GM13977 (cell line): Measurements from ENCODE around the gene PATL2.
"Not testable (repeated sequence)": the region's sequence is repeated elsewhere in the genome, so short reads cannot be mapped to it uniquely, and the experiment has no call there.

ENCODE experiments used
- DNase-seq: peaks from one replicate; pipeline ENCODE4 v3.0.0; 2012; ENCODE audit warnings: low spot score
- in situ Hi-C: fragments of 300-500 bp; cut with MboI; formaldehyde crosslinking; loops from one replicate; pipeline ENCODE4 v1.12.0; 2022; ENCODE audit warnings: low sequenced_read_pairs, low pct_unique_long_range_greater_than_20kb, mixed read lengths, inconsistent platforms; ENCODE audit not compliant: unreplicated experiment
- TF ChIP-seq, protein P1 (sequence below): IDR thresholded peaks from 2 replicates; pipeline ENCODE4 v1.5.1; 2012; ENCODE audit warnings: mild to moderate bottlenecking, control low read depth; ENCODE audit not compliant: insufficient read depth; ENCODE audit errors: extremely low read depth, missing control alignments

Gene PATL2

DNA sequence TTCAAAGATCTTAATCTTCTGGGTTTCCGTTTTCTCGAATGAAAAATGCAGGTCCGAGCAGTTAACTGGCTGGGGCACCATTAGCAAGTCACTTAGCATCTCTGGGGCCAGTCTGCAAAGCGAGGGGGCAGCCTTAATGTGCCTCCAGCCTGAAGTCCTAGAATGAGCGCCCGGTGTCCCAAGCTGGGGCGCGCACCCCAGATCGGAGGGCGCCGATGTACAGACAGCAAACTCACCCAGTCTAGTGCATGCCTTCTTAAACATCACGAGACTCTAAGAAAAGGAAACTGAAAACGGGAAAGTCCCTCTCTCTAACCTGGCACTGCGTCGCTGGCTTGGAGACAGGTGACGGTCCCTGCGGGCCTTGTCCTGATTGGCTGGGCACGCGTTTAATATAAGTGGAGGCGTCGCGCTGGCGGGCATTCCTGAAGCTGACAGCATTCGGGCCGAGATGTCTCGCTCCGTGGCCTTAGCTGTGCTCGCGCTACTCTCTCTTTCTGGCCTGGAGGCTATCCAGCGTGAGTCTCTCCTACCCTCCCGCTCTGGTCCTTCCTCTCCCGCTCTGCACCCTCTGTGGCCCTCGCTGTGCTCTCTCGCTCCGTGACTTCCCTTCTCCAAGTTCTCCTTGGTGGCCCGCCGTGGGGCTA lies at the start of gene PATL2, which contains the start of gene B2M:
Gene PATL2, minus strand, starts transcription at position 228 of the 647 bp plus-strand sequence. CDS start 34,833 bp downstream, outside the sequence.
Gene B2M, plus strand, starts transcription at position 422 of the 647 bp plus-strand sequence. Its CDS starts 30 bp downstream, at position 452.
- peak; percentile 90 for DNase-seq
- TF ChIP-seq, protein P1, sequence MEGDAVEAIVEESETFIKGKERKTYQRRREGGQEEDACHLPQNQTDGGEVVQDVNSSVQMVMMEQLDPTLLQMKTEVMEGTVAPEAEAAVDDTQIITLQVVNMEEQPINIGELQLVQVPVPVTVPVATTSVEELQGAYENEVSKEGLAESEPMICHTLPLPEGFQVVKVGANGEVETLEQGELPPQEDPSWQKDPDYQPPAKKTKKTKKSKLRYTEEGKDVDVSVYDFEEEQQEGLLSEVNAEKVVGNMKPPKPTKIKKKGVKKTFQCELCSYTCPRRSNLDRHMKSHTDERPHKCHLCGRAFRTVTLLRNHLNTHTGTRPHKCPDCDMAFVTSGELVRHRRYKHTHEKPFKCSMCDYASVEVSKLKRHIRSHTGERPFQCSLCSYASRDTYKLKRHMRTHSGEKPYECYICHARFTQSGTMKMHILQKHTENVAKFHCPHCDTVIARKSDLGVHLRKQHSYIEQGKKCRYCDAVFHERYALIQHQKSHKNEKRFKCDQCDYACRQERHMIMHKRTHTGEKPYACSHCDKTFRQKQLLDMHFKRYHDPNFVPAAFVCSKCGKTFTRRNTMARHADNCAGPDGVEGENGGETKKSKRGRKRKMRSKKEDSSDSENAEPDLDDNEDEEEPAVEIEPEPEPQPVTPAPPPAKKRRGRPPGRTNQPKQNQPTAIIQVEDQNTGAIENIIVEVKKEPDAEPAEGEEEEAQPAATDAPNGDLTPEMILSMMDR = no peak
- in situ Hi-C loops = loop anchor here (5.0 kb wide), 1 partner anchor 44 kb away; no protein-coding TSS in a partner anchor

DNA sequence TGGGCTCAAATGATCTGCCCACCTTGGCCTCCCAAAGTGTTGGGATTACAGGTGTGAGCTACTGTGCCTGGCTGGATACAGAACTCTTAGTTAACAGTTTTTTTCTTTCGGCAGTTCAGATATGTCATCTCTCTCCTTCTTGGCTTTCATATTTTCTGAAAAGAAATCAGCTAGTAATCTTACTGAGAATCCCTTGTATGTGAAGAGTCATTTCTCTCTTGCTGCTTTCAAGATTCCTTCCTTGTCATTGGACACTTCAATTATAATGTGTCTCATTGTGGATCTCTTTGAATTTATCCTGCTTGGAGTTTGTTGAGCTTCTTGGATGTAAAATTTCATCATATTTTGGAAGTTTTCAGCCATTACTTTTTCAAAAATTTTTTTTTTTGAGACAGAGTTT lies 42.2 kb upstream of the PATL2 start:
- TF ChIP-seq, protein P1 = no peak
- in situ Hi-C loops = no loop called here
- DNase-seq = no peak

DNA sequence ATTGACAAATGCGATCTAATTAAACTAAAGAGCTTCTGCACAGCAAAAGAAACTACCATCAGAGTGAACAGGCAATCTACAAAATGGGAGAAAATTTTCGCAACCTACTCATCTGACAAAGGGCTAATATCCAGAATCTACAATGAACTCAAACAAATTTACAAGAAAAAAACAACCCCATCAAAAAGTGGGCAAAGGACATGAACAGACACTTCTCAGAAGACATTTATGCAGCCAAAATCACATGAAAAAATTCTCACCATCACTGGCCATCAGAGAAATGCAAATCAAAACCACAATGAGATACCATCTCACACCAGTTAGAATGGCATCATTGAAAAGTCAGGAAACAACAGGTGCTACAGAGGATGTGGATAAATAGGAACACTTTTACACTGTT lies 32.3 kb upstream of the PATL2 start:
- DNase-seq, in situ Hi-C loops: not testable (repeated sequence)

DNA sequence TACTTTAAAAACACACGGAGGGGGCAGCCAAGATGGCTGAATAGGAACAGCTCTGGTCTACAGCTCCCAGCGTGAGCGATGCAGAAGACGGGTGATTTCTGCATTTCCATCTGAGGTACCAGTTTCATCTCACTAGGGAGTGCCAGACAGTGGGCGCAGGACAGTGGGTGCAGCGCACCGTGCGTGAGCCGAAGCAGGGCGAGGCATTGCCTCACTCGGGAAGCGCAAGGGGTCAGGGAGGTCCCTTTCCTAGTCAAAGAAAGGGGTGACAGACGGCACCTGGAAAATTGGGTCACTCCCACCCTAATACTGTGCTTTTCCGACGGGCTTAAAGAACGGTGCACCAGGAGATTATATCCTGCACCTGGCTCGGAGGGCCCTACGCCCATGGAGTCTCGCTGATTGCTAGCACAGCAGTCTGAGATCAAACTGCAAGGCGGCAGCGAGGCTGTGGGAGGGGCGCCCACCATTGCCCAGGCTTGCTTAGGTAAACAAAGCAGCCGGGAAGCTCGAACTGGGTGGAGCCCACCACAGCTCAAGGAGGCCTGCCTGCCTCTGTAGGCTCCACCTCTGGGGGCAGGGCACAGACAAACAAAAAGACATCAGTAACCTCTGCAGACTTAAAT lies 28.2 kb upstream of the PATL2 start:
- DNase-seq, in situ Hi-C loops: not testable (repeated sequence)

DNA sequence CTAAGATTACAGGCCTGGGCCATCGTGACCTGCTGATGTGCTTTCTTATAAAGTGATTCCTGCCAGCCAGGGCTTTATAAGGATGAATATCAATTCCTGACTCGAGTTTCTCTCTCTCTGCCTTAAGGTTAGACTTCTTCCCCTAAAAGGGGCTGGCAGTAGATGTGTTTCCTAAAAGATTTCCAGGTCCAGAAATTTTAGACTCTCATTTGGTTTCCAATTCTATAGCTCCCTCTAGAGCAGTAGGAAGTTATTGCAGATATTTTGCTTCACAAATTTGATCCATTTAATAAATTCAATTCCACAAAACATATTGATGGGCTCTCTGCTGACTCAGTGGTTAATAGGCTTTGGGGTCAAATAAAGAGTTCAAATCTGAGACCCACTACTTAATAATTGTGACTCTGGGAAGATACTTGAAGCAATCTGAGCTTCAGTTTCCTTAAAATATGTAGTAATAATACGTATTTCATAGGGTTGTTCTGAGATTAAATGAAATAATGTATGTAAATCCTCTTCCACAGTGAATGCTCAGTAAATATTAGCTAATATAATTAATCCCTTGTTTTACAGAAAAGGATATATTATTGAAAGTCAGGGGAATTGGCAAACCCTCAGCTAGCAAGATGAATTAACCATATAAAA lies 27.3 kb upstream of the PATL2 start:
- in situ Hi-C loops = no loop called here
- peak; percentile 36 for DNase-seq
- TF ChIP-seq, protein P1 = peak; percentile 64

DNA sequence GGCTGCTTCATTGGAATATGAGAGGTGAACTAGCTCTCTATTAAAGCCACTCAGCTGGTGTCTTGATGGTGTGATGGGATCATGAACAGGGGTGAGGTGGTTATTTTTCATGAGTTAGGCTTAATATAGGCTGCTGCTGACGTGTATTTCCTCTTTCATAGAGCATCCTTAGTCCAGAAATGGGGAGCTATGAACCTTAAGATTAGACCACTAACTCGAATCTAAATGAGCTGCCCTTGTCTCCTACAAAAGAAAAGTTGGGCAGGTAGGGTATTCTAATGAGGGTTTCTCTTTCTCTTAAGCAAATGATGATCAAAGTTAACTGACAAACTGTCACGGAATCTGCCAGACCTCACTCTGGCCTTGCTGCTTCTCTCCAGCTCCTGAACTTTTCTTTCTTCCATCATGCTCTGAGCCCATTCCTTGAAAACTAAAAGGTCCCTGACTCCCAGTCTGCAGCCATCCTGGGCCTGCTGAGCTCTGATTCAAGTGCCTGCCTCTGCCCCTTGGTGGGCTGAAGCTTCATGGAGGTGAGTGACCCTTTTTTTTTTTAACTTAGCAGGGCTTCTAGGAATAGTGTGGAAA lies 25.1 kb upstream of the PATL2 start, which contains the start of gene TRIM69:
Gene TRIM69, plus strand, starts transcription at position 348 of the 585 bp plus-strand sequence. Its CDS starts 177 bp downstream, at position 525.
- in situ Hi-C loops = no loop called here
- TF ChIP-seq, protein P1 = no peak
- DNase-seq = peak; percentile 23

DNA sequence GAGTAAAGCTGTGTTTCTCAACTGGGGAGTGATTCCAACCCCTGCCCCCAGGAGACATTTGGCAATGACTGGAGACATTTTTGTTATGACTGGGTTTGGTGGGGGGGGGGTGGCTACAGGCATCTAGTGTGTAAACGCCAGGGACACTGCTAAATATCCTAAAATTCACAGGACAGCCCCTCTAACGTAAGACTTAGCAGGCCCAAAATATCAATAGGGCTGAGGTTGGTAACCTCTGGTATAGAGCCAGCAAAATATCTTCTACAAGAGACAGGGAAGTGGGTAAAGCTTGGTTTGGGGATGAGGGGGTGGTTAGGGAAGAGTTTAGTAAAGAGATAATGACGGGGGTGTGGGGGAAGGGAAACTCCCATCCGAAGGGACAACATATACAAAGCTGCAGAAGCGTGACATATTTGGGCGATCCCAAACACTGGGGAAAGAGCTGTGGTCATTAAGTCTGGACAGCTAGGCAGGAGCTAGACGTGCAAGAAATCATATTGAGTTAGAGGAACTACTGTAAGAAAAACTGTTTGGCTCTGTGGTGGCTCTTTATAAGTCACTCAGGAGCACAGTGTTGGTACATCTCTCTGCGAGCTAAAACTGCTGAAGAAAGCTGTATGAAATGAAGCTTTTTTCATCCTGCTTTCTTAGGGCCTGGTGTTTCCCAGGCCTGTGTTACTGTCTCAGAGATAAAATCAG lies 24.5 kb upstream of the PATL2 start:
- peak; percentile 20 for DNase-seq
- in situ Hi-C loops = no loop called here
- TF ChIP-seq, protein P1 = no peak
